ENCODE measurements around the gene EHD4. TPM values are rescaled to one million over a fixed set of nuclear protein-coding genes. Genes with fewer than 3 reads are reported as not detected.

Gene EHD4
- total and polyA plus RNA-seq, 9 of the 15 experiments (the other 6 are each of a cell fraction or from before 2014, with no cell fraction given): 0.89 to 10.3 (median 6.4) TPM

- TF ChIP-seq ZNF253 (CRISPR knock-in tag; conservative IDR thresholded peaks at IDR 0.05) (no peak), MTA2 (IDR thresholded peaks at IDR 0.05; ENCODE audit: low read depth) (no peak), L3MBTL2 (IDR thresholded peaks at IDR 0.05) (no peak), ZNF274 (IDR thresholded peaks at IDR 0.05; ENCODE audit: borderline replicate concordance, low read depth, low read length) (no peak), E2F8 (IDR thresholded peaks at IDR 0.05; ENCODE audit: low read depth, partially characterized antibody) (no peak), TCF7 (IDR thresholded peaks at IDR 0.05; ENCODE audit: borderline replicate concordance) (no peak), U2AF2 (optimal IDR thresholded peaks at IDR 0.05; ENCODE audit: low read depth, low read length) (no peak), NFE2L1 (tag; IDR thresholded peaks at IDR 0.05; ENCODE audit: borderline replicate concordance, low read depth) (no peak), NKRF (IDR thresholded peaks at IDR 0.05; ENCODE audit: borderline replicate concordance) (no peak)
These were observed 14.3 kb downstream of the EHD4 start for GRCh38 chr15:41958002-41958420.

More at GRCh38 chr15:41958002-41958420, 14.3 kb downstream of the EHD4 start:
- Histone ChIP-seq H3K9me3 (replicated peaks; ENCODE audit: control insufficient read depth, insufficient read depth, low read depth, low read length) (no peaks in the 10 kb centered on the region), H4K20me1 (replicated peaks; ENCODE audit: control insufficient read depth, insufficient read depth, low read length) (no peaks in the 10 kb centered on the region; the same call in 1 of the 2 replicates), H2AFZ (ENCODE audit: low read depth, low read length) (no peak overlapping the region), H3K9me1 (ENCODE audit: control insufficient read depth, insufficient read depth, low read length) (no peaks in the 10 kb centered on the region), H3K79me2 (ENCODE audit: control insufficient read depth, insufficient read depth, low read length) (no peaks in the 10 kb centered on the region), H3K4me1 (replicated peaks in 1 of 2; ENCODE audit: control insufficient read depth in 2 of 2, insufficient read depth in 2 of 2, low read length in 2 of 2) (no peaks in the 10 kb centered on the region; a peak in 3 of 5 replicates), H3K4me3 (no peak overlapping the region), H3K4me2 (ENCODE audit: insufficient read depth, low read length) (no peak overlapping the region), H3K36me3 (ENCODE audit: control insufficient read depth, insufficient read depth, low read length) (peaks cover 10% of the 10 kb centered on the region; the same call in 1 of the 3 replicates), H3K9ac (ENCODE audit: insufficient read depth in 1 of 2, low read depth in 2 of 2, low read length in 2 of 2) (no peak overlapping the region), H3K27me3 (ENCODE audit: control insufficient read depth in 2 of 2, insufficient read depth in 2 of 2, low read length in 2 of 2) (no peaks in the 10 kb centered on the region), H3K27ac (ENCODE audit: extremely low read depth, low read depth, low read length) (no peak overlapping the region)
- no peak for FAIRE-seq
- intact Hi-C loops (cut with micrococcal nuclease) (no loop called here), in situ Hi-C loops (cut with MboI) (no loop called here)
- CTCF ChIA-PET (ENCODE audit: low intra/inter-chr PET ratio): no interaction called here
- no peak for ATAC-seq
- 61% methylated on average over 5 of the region's 7 CpGs for WGBS (ENCODE audit: insufficient coverage, low coverage, missing lambda C conversion rate)
- no TSS peak for BruUV-seq (replicated peaks)
- DNase-seq (ENCODE audit: extremely low read depth in 1 of 4, low spot score in 3 of 4): no peak
- POLR2A ChIA-PET: interaction anchor here (0.6 to 1.6 kb wide), 4 partner anchors 9 to 25 kb away, joined by 3 to 10 read pairs (median 4); partner anchors contain the start of gene EHD4

All from K562 (cell line).